ENCODE results near the gene STRBP. TPM values are rescaled to one million over a fixed set of nuclear protein-coding genes. Genes with fewer than 3 reads are reported as not detected.

Gene STRBP
- total RNA-seq, 3 donors from 2014 or later = 39.8 to 45.0 (median 44.2) TPM

- Histone ChIP-seq H3K4me3 (no peak overlapping the region), H3K9me3 (no peaks in the 10 kb centered on the region), H3K36me3 (ENCODE audit: low read depth) (no peaks in the 10 kb centered on the region), H3K4me1 (ENCODE audit: low read depth) (no peaks in the 10 kb centered on the region)
- DNase-seq = no peak
- no peak for TF ChIP-seq CTCF (IDR thresholded peaks at IDR 0.05)
- no peak for ATAC-seq
- intact Hi-C loops (cut with DNase I, micrococcal nuclease) = no loop called here
These were observed 119.3 kb downstream of the STRBP start for GRCh38 chr9:123149067-123149466.

DNA sequence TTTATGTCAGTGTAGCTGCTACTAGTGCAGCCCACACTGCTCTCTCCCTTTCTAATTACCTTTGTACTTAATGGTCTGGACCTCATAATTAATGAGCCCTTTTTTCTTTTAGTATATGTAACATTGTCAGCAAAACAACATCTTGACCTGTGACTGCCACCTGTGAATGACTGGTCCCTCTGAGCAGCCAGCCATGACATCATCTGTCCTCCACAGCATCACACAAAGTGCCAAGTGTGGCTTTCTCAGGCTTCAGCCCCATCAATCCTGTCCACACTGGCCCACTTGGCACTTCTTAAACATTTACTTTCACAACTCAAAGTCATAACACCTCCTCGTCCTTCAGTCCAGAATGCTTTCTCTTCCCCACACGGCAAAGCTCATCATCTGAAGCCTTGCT is 130.2 kb downstream of the STRBP start:
- no peak for DNase-seq
- no peak overlapping the region for H3K4me3 ChIP-seq
- no peaks in the 10 kb centered on the region for H3K9me3 ChIP-seq
- TF ChIP-seq CTCF (IDR thresholded peaks at IDR 0.05) = no peak
- H3K36me3 ChIP-seq (ENCODE audit: low read depth) = no peaks in the 10 kb centered on the region
- ATAC-seq = no peak
- no peaks in the 10 kb centered on the region for H3K4me1 ChIP-seq (ENCODE audit: low read depth)
- intact Hi-C loops (cut with DNase I, micrococcal nuclease) = no loop called here

DNA sequence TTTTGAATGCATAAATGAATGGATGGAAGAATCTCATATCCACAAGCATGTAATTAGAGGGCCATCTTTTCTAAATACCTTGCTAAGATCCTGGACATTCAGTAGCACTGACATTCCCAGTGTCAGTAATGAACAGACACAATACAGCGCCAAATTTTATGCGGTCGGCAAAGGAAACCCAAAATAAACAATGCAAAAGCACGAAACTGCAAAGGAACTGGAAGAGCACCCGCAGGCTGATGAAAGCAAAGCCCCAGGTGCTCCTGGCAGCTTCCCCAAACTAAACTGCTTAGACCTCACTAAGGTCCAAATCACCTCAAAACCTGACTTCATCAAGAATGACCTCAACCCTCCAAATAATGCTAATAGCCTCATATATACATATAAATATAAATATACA is 133.0 kb downstream of the STRBP start:
- no peaks in the 10 kb centered on the region for H3K36me3 ChIP-seq (ENCODE audit: low read depth)
- H3K9me3 ChIP-seq = no peaks in the 10 kb centered on the region
- ATAC-seq (no peak), DNase-seq (no peak)
- no peak overlapping the region for H3K4me3 ChIP-seq
- intact Hi-C loops (cut with DNase I, micrococcal nuclease) = no loop called here
- no peak for TF ChIP-seq CTCF (IDR thresholded peaks at IDR 0.05)
- no peaks in the 10 kb centered on the region for H3K4me1 ChIP-seq (ENCODE audit: low read depth)

DNA sequence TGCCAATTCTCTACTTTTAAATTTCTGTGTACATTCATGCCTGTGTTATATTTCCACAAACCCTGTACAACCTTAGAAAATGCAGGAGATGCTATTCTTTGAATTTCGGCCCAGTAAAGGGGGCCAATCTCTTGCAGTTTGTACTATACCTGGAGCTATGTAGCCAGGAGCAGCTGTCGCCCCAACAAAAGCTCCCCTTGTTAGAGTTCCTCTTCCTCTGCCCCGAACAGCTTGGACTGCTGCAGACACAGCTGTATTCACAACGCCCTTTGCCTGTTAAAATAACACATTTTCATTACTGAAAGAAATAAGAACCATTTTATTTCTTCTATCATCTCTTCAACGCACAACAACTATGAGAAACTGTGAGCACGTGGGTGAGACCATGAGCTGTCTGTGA is 135.7 kb downstream of the STRBP start:
- TF ChIP-seq CTCF (IDR thresholded peaks at IDR 0.05) = no peak
- intact Hi-C loops (cut with DNase I, micrococcal nuclease) = no loop called here
- Histone ChIP-seq H3K4me3 (no peak overlapping the region), H3K36me3 (ENCODE audit: low read depth) (no peaks in the 10 kb centered on the region), H3K4me1 (ENCODE audit: low read depth) (no peaks in the 10 kb centered on the region), H3K9me3 (no peaks in the 10 kb centered on the region)
- DNase-seq = no peak
- ATAC-seq = no peak

DNA sequence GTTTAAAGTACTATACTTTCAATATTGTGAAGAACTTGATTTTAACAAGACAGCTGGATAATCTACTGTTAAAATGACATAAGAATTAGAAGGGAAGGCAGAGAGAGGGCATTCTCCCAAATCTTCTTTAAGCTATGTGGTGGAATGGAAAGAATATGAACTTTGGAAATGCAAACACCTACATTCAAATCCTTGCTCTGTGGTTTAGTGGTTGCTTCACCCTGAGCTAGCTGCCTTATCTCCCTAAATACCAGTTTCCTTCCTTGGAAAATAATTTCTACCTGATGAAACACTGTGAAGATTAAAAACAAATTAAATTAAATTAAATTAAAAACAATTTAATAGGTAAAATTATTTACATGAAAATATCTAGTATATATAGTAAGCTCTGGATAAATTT is 136.4 kb downstream of the STRBP start:
- ATAC-seq (no peak), DNase-seq (no peak)
- intact Hi-C loops (cut with DNase I, micrococcal nuclease) = no loop called here
- no peak for TF ChIP-seq CTCF (IDR thresholded peaks at IDR 0.05)
- Histone ChIP-seq H3K36me3 (ENCODE audit: low read depth) (no peaks in the 10 kb centered on the region), H3K4me3 (no peak overlapping the region), H3K9me3 (no peaks in the 10 kb centered on the region), H3K4me1 (ENCODE audit: low read depth) (no peaks in the 10 kb centered on the region)

DNA sequence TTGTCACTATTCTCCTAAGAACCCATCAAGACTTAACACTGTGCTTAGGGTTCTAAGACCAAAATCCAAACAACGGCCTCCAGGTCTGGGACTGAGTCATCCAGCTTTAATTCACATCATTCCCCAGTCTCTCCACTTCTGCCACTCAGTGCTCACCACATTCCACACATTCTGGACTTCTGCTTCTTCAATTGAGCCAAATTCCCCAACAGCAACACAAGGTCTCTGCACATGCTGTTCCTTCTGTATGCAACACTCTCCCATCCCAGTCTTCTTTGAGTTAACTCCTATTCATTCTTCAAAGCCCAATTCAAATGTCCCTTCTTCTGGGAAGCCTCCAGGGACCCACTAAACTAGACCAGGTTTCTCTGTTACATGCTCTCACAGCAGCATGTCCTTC is 137.1 kb downstream of the STRBP start:
- DNase-seq (no peak), ATAC-seq (no peak)
- no peak for TF ChIP-seq CTCF (IDR thresholded peaks at IDR 0.05)
- Histone ChIP-seq H3K9me3 (no peaks in the 10 kb centered on the region), H3K36me3 (ENCODE audit: low read depth) (no peaks in the 10 kb centered on the region), H3K4me3 (no peak overlapping the region), H3K4me1 (ENCODE audit: low read depth) (no peaks in the 10 kb centered on the region)
- intact Hi-C loops (cut with DNase I, micrococcal nuclease) = no loop called here
